Activated CD8-positive, alpha-beta memory T cell treated with anti-CD3 and anti-CD28 coated beads for 48 hours (primary cell): ENCODE measurements around the gene HINT2.

ENCODE experiments used
- DNase-seq, 3 experiments: peaks; one replicate each; pipeline ENCODE4 v3.0.0-alpha.2; 2020; ENCODE audit warnings: low read depth in 2 of 3, low spot score in 2 of 3

The HINT2 gene

DNA sequence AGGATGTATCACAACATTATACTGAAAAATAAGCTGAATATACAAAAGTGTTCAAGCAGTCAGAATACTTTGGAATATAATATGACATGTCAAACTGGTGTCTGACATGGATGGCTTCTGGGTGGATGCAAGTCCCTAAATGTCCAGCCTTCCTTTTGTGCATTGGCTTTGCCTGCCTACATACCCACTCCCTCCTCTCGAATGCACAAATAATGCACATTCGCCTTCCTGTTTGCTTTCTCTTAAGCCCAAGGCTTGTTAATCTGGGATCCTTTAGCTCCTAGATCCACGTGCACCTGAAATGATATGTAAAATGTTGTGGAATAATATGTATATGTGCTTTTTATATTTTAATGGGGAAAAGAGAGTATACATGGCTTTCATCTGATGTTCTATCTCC, 36.3 kb downstream of the HINT2 start:
- DNase-seq = no peak

DNA sequence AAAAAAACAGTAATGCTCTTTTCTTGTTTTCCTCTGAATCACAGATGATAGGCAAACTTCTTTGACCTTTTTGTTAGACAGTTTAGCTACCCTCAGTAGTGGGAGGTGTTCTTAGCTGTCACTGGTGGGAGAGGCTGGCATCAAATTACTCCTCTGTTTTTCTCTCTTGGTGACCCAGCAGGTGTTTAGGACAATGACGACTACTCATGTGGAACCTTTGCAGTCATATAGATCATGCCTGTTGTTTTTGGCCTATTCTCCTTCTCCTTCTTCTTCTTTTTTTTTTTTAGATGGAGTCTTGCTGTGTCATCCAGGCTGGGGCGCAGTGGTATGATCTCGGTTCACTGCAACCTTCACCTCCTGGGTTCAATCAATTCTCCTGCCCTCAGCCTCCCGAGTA, 38.8 kb downstream of the HINT2 start:
- no peak for DNase-seq

DNA sequence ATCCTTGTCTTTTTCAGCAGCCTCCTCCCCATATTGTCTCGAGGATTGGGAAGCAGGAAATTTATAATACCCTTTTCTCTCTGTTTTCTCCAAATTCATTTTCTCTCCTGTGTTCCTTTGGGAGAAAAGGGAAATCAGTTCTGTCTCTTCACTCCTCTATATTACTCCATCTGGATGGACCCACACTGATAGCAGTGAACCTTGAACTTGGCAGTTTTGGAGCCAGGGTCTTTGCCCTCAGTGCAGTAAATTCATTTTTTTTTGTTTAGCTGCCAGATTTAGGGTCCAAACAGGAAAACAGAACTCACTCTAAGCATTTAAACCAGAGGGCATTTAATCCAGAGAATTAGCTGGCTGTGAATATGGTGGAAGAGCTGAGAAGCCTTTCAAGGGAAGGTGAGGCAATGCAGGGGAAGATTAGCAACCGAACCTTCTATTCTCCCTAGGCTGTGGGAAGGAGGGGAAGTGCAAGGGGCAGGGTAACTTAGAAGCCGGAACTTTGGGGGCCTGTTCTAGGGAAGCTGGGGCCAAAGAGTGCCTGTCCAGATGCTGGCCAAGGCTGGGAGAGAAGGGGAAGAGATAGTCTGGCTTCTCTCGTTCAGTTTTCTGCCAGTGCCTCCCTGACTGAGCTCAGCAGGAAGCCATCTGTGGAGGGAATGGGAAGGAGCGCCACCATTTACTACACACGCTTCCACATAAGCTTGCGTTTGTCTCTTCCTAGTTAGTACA, 39.8 kb downstream of the HINT2 start:
- DNase-seq = no peak

DNA sequence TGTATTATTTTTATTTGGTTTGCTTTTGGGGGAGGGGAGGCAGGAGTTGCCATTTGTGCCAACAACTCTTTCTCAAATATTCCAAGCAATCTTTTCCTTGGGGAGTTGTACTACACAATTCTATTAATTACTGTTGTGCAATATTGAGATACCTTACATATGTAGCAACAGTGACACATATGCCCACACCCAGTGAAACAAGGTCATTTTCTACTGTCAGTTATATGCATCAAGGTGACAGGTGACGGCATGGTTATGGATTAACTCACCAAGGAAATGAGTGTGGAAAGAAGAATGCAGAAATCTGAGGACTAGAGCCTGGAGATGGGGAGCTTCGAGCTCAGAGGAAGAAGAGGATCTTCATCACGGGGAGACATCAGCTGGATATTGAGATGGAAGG, 42.9 kb downstream of the HINT2 start:
- DNase-seq = no peak

DNA sequence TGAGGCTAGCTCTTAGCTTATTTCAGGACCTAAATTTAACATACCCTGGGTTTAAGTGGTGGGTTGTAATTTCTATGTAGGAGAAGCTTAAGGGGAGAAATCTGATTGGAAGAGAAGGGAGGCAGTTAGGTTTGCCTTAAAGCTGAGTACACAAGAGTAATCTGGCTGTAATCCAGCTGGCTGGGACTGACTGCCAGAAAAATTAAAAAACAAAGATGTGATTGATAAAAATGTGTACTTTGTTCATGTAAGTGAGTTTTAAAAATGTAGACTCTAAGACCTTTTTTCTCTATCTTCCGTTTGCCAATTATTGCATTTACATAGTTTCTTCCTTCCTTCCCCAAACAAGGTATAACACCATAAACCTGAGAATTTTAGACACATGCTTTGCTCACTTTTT, 43.3 kb downstream of the HINT2 start:
- DNase-seq = no peak

DNA sequence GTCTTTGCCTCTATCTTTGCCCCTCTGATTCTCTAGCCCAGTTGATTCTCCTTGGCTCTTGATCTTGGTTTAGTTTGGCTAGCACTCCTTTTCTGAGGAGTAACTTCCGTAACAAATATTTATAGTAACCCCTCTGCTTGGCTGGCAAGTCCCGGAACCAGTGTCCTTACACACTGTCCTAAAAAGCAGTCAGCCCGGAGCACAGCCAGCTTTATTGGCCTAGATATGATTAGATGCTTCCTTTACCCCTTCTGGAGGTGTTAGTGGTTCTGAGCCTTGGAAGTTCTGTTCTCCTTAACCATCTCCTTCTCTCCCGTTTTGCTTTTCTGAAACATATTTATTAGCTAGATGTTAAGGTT, 43.8 kb downstream of the HINT2 start:
- DNase-seq = no peak

DNA sequence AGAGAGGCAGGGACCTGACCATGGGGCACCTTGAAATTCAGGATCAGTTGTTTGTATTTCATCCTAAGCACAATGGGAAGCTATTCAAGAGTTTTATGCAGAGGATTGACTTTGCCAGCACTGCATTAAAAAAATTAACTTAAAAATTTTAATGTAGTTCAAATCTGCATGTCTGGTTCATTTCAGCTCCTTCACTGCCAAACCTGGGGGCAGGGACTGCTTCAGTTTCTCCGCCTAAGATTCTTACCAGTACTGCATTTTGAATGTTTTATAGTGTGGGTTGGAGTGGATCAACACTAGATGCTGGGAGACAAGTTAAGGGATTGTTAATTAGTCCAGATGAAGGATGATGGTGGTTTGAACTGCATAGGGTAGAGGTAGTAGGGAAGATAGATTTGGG, 45.1 kb downstream of the HINT2 start:
- DNase-seq = no peak

DNA sequence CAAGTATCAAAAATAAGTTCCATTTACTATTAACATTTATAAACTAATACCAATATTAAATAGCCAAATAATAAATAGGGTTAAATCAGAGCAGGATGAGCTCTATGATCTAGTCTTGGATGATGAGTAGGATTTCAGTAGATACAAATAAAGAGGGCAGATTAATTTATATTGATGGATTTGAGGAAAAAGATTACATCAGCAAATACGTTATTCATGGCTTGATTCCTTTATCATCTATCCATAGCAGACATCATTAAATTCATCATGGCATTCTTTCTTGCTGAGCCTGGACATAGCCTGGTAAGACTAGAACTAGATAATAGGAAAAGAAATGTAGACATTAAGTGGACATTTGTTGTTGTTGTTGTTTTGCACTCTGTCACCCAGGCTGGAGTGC, 47.4 kb downstream of the HINT2 start:
- DNase-seq = no peak

DNA sequence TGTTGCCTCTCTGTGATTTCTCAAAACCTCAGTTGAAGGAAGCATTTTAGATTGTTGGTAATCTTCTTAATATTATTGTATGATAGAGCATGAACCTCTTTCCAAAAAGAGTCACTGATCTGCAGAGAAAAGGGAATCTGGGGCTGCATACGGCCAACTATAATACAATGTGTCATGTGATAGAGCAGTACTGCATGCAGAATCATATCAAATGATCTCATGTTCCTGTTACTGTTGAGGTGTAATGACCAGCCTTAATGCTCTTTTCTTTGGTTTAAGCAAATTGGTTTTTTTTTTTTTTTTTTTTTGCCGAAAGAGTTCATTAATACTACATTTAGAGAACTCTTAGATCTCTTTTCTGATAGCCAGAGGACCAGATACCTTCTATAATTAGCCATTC, 47.8 kb downstream of the HINT2 start:
- DNase-seq = no peak

DNA sequence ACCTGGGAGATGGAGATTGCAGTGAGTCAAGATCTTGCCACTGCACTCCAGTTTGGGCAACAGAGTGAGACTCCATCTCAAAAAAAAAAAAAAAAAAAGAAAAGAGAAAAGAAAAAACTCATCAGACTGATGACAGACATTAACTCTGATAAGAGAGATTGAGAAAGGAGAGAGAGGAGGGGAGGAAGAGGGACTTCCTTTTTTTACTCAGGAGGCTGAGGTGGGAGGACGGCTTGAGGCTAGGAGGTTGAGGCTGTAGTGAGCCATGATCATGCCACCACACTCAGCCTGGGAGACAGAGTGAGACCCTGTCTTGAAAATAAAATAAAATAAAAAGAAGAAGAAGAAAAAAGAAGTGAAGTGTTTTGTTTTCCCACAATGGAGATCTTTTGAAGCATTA, 51.0 kb downstream of the HINT2 start:
- DNase-seq = no peak

DNA sequence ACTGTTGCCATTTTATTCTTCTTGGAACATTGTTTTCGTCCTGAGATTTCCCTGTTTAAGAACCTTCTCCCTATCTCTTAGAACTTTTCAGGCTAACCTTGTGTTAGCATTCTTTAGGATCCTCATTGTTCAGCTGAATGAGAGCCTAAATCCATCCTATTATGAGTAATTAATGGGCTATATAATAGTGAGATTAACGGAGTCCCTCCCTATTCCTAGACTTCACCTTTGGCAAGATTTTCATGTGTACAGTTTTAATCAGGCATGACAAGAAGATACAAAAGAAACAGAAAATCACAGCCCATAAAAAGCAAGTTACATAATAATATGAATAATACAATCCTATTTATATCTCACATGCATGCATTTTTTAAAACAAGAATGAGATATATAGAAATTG, 51.7 kb downstream of the HINT2 start:
- DNase-seq = no peak
